MG63 (cell line): ENCODE data around the gene KLHL36. TPM values are rescaled to one million over a fixed set of nuclear protein-coding genes. Genes with fewer than 3 reads are reported as not detected.

Experiments used
- DNase-seq: peaks from one replicate; pipeline ENCODE4 v3.0.0-alpha.2; 2020
- H3K27me3 ChIP-seq: fragments of 250-450 bp; sonication (Bioruptor Pico); 2 replicates; pipeline ENCODE4 v1.5.1; 2020; ENCODE audit warnings: mild to moderate bottlenecking, moderate library complexity
- H3K36me3 ChIP-seq: fragments of 250-450 bp; sonication (Bioruptor Pico); 2 replicates; pipeline ENCODE4 v1.5.1; 2020; ENCODE audit warnings: mild to moderate bottlenecking, moderate library complexity
- H3K4me3 ChIP-seq: fragments of 250-450 bp; sonication (Bioruptor Pico); 2 replicates; pipeline ENCODE4 v1.5.1; 2020; ENCODE audit warnings: mild to moderate bottlenecking, moderate library complexity
- H3K9me3 ChIP-seq: fragments of 250-450 bp; sonication (Bioruptor Pico); 2 replicates; pipeline ENCODE4 v1.5.1; 2020; ENCODE audit warnings: mild to moderate bottlenecking, moderate library complexity
- total RNA-seq: library from RNA; depleted of rRNA; stranded (reverse); fragments of >200 nt; shearing (Covaris generic); gene quantifications from 2 replicates; pipeline ENCODE4 v1.2.3, GENCODE V29; 2014; ENCODE audit warnings: low replicate concordance; rRNA removed

Gene KLHL36
- total RNA-seq: 18.4 and 20.5 TPM in 2 replicates

DNA sequence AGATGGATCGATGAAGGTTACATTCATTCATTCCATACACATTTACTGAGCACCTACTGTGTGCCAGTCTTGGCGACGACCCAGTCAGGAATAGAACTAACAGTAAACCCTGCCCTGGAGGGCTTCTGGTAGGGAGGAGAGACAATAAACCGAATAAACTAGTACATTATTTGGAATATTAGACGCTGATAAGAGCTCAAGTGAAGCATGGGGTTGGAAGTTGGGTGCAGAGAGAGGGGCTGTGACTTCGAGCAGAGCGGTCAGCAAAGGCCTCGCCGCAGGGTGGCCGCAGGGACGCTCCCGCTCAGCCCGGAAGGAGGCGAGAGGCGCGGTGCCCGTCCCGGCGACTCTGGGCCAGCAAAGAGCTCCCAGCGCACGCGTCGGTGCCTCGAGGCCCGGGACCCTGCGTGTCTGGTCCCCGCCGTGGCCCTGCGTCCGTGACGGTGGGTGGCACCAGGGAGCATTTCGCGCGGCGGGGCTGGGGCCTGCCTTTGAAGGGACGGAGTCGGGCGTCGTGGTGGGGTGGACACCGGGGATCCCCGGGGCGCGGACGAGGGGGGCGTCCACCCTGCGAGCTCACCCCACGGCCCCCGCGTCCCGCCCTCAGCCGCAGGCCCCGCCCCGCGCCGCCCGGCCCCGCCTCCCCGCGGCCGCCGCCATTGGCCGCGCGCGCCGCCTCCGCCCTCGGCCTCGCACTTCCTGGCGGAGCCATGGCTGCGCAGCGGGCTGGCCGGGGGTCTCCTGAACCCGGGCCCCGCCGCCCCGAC is at the start of gene KLHL36:
TSS of gene KLHL36 (plus strand) at position 684 of the 767 bp plus-strand sequence. CDS start 2,357 bp downstream, outside the sequence.
- Histone ChIP-seq H3K4me3 (peak within 1 kb of the TSS; percentile 50), H3K27me3 (no peaks in the 10 kb centered on the region), H3K9me3 (no peaks in the 10 kb centered on the region), H3K36me3 (no peaks in the 10 kb centered on the region; the same call in 1 of the 2 replicates)
- DNase-seq: peak; percentile 35

GRCh38 chr16:84599521-84600202 is 48.6 kb upstream of the KLHL36 start:
- Histone ChIP-seq H3K36me3 (peaks cover 8% of the 10 kb centered on the region), H3K4me3 (no peak overlapping the region), H3K27me3 (no peaks in the 10 kb centered on the region), H3K9me3 (no peaks in the 10 kb centered on the region)
- peak; percentile 44 for DNase-seq

- Histone ChIP-seq H3K4me3 (no peak overlapping the region), H3K27me3 (no peaks in the 10 kb centered on the region), H3K9me3 (no peaks in the 10 kb centered on the region), H3K36me3 (peaks cover 9% of the 10 kb centered on the region)
- DNase-seq: no peak
Observed at GRCh38 chr16:84600343-84601229, 47.7 kb upstream of the KLHL36 start.

DNA sequence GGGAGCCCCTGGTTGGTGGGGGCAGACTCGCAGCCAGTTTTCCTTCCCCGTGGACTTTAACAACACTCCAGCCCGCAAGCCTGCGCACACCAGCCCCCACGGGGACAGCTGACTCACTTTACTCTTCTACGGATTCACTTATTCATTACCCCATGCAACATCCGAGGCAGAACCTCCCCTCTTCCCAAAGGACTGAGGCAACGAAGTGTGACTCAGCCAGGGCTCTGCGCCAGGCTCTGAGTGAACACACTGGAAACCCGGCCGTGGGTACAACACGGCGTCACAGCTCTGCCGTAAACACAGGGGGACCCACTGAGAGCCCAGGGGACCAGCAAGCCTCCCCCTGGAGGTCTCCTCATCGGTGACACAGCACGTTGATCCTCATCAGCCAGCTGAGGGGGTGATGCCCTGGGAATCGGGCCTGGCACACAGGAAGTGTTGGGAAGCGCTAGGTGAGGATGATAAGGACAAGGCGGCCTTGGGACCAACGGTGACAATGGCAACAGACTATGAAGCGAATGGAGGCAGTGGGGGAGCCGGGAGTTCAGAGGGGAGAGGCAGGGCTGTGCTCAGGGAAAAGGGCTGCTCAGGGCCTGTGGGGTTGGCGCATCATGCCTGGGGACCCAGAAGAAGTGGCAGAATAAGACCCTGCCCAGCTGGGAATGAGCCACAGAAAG is 45.0 kb upstream of the KLHL36 start:
- DNase-seq: peak; percentile 92
- Histone ChIP-seq H3K4me3 (no peak overlapping the region), H3K36me3 (peaks cover 15% of the 10 kb centered on the region), H3K9me3 (no peaks in the 10 kb centered on the region), H3K27me3 (no peaks in the 10 kb centered on the region)

- no peak overlapping the region for H3K4me3 ChIP-seq
- H3K27me3 ChIP-seq: no peaks in the 10 kb centered on the region
- peaks cover 15% of the 10 kb centered on the region for H3K36me3 ChIP-seq
- DNase-seq: no peak
- no peaks in the 10 kb centered on the region for H3K9me3 ChIP-seq
Observed at GRCh38 chr16:84603940-84604339, 44.4 kb upstream of the KLHL36 start.

DNA sequence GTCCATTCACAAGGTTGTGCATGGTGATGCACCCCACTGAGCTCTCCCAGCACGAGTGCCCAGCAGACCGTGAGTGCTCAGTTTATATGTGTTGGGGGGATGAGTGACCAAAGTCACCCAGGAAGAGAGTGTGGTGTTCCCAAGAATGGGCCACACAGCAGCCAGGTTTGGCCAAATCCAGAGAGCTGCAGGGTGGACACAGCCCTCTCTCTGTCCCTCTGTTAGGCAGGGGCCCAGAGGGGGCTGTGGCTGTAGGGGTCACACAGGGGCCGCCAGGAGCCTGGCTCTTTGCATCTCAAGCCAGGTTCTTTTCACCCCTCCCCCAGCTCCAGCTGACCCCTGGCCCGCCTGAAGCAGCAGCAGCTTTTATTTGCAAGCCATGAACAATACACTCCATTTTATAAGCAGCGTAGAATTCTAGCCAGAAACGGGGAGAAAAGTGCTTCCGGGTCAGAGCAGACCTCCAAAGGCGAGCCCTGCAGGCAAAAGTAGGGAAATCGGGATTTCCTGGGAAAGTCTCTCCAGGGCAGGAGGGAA is 43.8 kb upstream of the KLHL36 start:
- Histone ChIP-seq H3K27me3 (no peaks in the 10 kb centered on the region), H3K36me3 (peaks cover 15% of the 10 kb centered on the region), H3K9me3 (no peaks in the 10 kb centered on the region), H3K4me3 (no peak overlapping the region)
- DNase-seq: no peak

- H3K27me3 ChIP-seq: no peaks in the 10 kb centered on the region
- H3K36me3 ChIP-seq: peaks cover 16% of the 10 kb centered on the region
- DNase-seq: peak; percentile 57
- no peak overlapping the region for H3K4me3 ChIP-seq
- no peaks in the 10 kb centered on the region for H3K9me3 ChIP-seq
Observed at GRCh38 chr16:84605339-84605848, 42.9 kb upstream of the KLHL36 start.

DNA sequence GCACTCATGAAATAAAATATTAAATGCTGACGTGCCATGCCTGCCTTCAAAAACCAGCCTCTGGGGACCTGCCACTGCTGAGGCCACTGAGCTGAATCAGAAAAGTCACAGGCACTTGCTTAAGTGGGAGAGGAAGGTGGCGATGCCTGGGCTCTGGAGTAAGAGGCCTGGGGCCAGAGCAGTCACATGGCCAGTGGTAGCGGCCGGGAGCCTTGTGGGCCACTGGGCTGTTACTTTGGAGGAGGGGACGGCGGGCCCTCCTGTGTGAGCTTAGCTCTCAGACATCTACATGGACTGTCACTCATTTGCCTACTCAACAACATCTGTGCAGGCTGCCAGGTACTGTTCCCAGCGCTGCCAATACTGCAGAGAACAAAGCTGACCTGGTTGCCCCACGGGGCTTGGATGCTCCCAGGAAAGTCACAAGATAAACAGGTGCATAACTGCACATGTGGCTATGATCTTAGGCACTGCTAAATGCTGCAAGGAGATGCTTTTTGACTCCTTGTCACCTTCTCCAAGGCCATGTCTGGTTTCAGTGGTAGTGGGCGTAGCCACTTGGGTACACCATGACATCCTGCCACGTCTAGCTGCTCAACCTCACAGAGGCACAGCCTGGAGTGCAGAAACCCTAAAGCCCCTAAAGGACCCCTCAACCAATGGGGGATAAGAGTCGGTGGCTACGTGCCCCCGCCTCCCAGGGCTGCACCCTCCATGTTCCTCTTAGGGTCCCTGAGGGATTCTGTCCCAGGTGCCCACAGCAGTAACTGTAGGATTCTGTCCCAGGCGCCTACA is 42.0 kb upstream of the KLHL36 start:
- Histone ChIP-seq H3K4me3 (no peak overlapping the region), H3K36me3 (peaks cover 21% of the 10 kb centered on the region), H3K27me3 (no peaks in the 10 kb centered on the region), H3K9me3 (no peaks in the 10 kb centered on the region)
- no peak for DNase-seq

DNA sequence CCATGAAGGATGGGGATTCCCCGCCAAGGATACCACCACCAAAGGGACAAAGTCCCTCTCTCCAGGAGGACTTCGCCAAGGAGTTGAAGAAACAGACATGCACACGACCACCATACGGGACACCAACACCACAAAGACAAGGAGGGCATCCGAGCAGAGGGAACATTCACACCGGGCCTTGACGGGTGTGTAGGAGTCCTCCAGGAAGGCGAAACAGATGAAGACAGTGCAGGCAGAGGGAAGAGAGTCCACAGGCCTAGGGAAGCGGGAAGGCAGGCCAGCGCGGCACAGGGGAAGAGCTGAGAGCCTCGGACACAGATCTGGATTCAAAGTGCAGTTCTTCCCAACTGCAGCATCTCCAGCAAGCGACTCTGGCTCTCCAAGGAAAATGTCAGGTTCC is 41.2 kb upstream of the KLHL36 start:
- Histone ChIP-seq H3K36me3 (peaks cover 23% of the 10 kb centered on the region), H3K9me3 (no peaks in the 10 kb centered on the region)
- no peak for DNase-seq

DNA sequence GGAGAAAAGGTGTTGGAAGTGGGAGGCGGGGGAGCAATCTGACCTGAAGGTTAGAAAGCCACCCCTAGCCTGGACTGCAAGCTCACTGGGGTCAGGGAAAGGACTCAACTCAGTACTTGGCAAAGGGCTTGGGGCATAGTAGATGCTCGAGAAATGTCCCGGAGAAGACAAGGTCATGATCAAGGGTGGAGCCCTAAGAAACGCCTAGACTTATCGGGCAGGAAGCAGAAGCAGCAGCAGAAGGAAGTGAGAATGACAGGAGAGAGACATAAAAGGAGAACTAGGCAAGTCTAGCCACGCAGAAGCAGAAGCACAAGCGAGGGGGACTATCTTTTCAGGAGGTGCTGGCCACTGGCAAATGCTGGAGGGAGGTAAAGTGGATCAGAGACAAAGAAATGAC is 40.6 kb upstream of the KLHL36 start:
- H3K4me3 ChIP-seq: no peak overlapping the region
- DNase-seq: no peak
- H3K36me3 ChIP-seq: peaks cover 25% of the 10 kb centered on the region
- H3K27me3 ChIP-seq: no peaks in the 10 kb centered on the region
- no peaks in the 10 kb centered on the region for H3K9me3 ChIP-seq

More for the DNA sequence above, 41.2 kb upstream of the KLHL36 start:
- Histone ChIP-seq H3K4me3 (no peak overlapping the region), H3K27me3 (no peaks in the 10 kb centered on the region)

GRCh38 chr16:84608282-84608681 is 40.0 kb upstream of the KLHL36 start:
- H3K4me3 ChIP-seq: no peak overlapping the region
- no peaks in the 10 kb centered on the region for H3K27me3 ChIP-seq
- H3K36me3 ChIP-seq: peaks cover 29% of the 10 kb centered on the region
- H3K9me3 ChIP-seq: no peaks in the 10 kb centered on the region
- DNase-seq: no peak

- no peak for DNase-seq
- Histone ChIP-seq H3K9me3 (no peaks in the 10 kb centered on the region), H3K27me3 (no peaks in the 10 kb centered on the region), H3K36me3 (peaks cover 33% of the 10 kb centered on the region), H3K4me3 (no peak overlapping the region)
Observed at GRCh38 chr16:84609563-84610177, 38.6 kb upstream of the KLHL36 start.

- no peak for DNase-seq
- no peaks in the 10 kb centered on the region for H3K27me3 ChIP-seq
- no peaks in the 10 kb centered on the region for H3K9me3 ChIP-seq
- no peak overlapping the region for H3K4me3 ChIP-seq
- H3K36me3 ChIP-seq: peaks cover 38% of the 10 kb centered on the region
Observed at GRCh38 chr16:84610376-84610775, 37.9 kb upstream of the KLHL36 start.

DNA sequence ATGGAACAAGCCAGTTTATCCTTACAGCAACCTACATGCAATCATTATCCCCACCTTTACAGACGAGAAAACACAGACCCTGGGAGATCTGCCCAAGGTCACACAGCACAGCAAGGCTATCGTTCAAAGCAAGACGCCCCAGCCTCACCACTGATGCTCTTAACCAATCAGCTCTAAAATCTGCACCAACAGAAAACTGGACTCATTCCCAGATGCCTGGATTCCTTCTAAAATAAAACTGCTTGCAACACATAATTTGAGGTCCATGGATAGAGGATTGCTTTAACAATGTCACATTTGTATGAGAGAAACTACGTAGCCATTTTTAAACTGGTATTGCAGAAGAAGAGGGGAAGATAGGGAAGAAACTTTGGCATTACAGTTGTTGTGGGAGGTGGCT is 37.3 kb upstream of the KLHL36 start:
- Histone ChIP-seq H3K4me3 (no peak overlapping the region), H3K27me3 (no peaks in the 10 kb centered on the region), H3K36me3 (peaks cover 39% of the 10 kb centered on the region), H3K9me3 (no peaks in the 10 kb centered on the region)
- DNase-seq: no peak

DNA sequence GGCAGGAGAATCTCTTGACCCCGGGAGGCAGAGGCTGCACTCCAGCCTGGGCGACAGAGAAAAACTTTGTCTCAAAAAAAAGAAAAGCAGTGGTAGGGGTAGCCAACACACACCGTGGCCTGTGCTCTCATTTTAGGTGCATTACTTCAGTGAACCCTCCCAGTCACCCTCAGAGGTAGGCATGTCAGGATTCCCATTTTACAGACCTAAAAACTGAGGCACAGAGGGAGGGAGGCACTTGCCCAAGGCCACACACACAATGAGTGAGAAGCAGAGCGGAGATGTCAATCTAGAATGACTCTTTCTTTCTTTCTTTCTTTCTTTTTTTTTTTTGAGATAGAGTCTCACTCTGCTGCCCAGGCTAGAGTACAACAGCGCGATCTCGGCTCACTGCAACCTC is 35.6 kb upstream of the KLHL36 start:
- no peaks in the 10 kb centered on the region for H3K27me3 ChIP-seq
- no peak overlapping the region for H3K4me3 ChIP-seq
- peaks cover 38% of the 10 kb centered on the region for H3K36me3 ChIP-seq
- DNase-seq: no peak
- H3K9me3 ChIP-seq: no peaks in the 10 kb centered on the region
